Dendritic cell treated with granulocyte-macrophage colony-stimulating factor and Interleukin-4, amounts not matched to agents 40 ng/mL and 50 ng/mL, for 4 days (primary cell): ENCODE measurements around the gene RRP15.

Experiments
- H3K27ac Mint-ChIP-seq: one replicate; pipeline ENCODE4 v1.8.0; 2022; ENCODE audit warnings: mild to moderate bottlenecking, mixed read lengths
- H3K27me3 Mint-ChIP-seq: one replicate; pipeline ENCODE4 v1.8.0; 2022; ENCODE audit warnings: mild to moderate bottlenecking, mixed read lengths
- H3K36me3 Mint-ChIP-seq: one replicate; pipeline ENCODE4 v1.8.0; 2022; ENCODE audit warnings: low read depth, mixed read lengths
- H3K4me1 Mint-ChIP-seq: one replicate; pipeline ENCODE4 v1.8.0; 2022; ENCODE audit warnings: low read depth, mixed read lengths
- H3K4me3 Mint-ChIP-seq: one replicate; pipeline ENCODE4 v1.8.0; 2022; ENCODE audit warnings: mild to moderate bottlenecking, moderate library complexity, mixed read lengths
- H3K9me3 Mint-ChIP-seq: one replicate; pipeline ENCODE4 v1.8.0; 2022; ENCODE audit warnings: mixed read lengths
- intact Hi-C: fragments of 100-400 bp; cut with micrococcal nuclease; formaldehyde crosslinking; loops from one replicate; pipeline ENCODE4 v1.15.0; 2022

The RRP15 gene

GRCh38 chr1:218273762-218274479, 11.2 kb upstream of the RRP15 start:
- H3K27ac Mint-ChIP-seq, result no peak overlapping the region
- H3K4me1 Mint-ChIP-seq, result no peaks in the 10 kb centered on the region
- H3K36me3 Mint-ChIP-seq, result no peaks in the 10 kb centered on the region
- intact Hi-C loops, result no loop called here
- no peaks in the 10 kb centered on the region for H3K9me3 Mint-ChIP-seq
- peaks cover 2% of the 10 kb centered on the region for H3K27me3 Mint-ChIP-seq
- no peak overlapping the region for H3K4me3 Mint-ChIP-seq

- peaks cover 2% of the 10 kb centered on the region for H3K27me3 Mint-ChIP-seq
- intact Hi-C loops, result no loop called here
Measured at GRCh38 chr1:218274511-218274910, 10.6 kb upstream of the RRP15 start.

GRCh38 chr1:218275823-218276222, 9.3 kb upstream of the RRP15 start:
- peaks cover 2% of the 10 kb centered on the region for H3K27me3 Mint-ChIP-seq
- no peaks in the 10 kb centered on the region for H3K9me3 Mint-ChIP-seq
- no peaks in the 10 kb centered on the region for H3K36me3 Mint-ChIP-seq
- no peak overlapping the region for H3K4me3 Mint-ChIP-seq
- intact Hi-C loops, result no loop called here
- H3K27ac Mint-ChIP-seq, result no peak overlapping the region
- H3K4me1 Mint-ChIP-seq, result no peaks in the 10 kb centered on the region

More at GRCh38 chr1:218274511-218274910, 10.6 kb upstream of the RRP15 start:
- no peak overlapping the region for H3K27ac Mint-ChIP-seq
- H3K4me1 Mint-ChIP-seq, result no peaks in the 10 kb centered on the region
- no peaks in the 10 kb centered on the region for H3K36me3 Mint-ChIP-seq
- no peak overlapping the region for H3K4me3 Mint-ChIP-seq
- no peaks in the 10 kb centered on the region for H3K9me3 Mint-ChIP-seq

- H3K27ac Mint-ChIP-seq, result no peak overlapping the region
- H3K4me1 Mint-ChIP-seq, result peaks cover 16% of the 10 kb centered on the region
- peaks cover 15% of the 10 kb centered on the region for H3K36me3 Mint-ChIP-seq
- no peak overlapping the region for H3K4me3 Mint-ChIP-seq
- intact Hi-C loops, result loop anchor here (10.0 kb wide), 1 partner anchor 646 kb away; the partner anchor contains the start of genes GPATCH2 and SPATA17
- H3K9me3 Mint-ChIP-seq, result no peaks in the 10 kb centered on the region
- peaks cover 12% of the 10 kb centered on the region for H3K27me3 Mint-ChIP-seq
Measured at GRCh38 chr1:218281285-218281684, 3.8 kb upstream of the RRP15 start.

- no peaks in the 10 kb centered on the region for H3K9me3 Mint-ChIP-seq
- peak overlapping the region; percentile 85 for H3K27ac Mint-ChIP-seq
- H3K27me3 Mint-ChIP-seq, result peaks cover 10% of the 10 kb centered on the region
- H3K36me3 Mint-ChIP-seq, result peaks cover 15% of the 10 kb centered on the region
- intact Hi-C loops, result loop anchor here (10.0 kb wide), 1 partner anchor 650 kb away; the partner anchor contains the start of genes GPATCH2 and SPATA17
- H3K4me1 Mint-ChIP-seq, result peaks cover 22% of the 10 kb centered on the region
- H3K4me3 Mint-ChIP-seq, result peak overlapping the region; percentile 86
Measured at GRCh38 chr1:218284377-218284916, 646 bp upstream of the RRP15 start.

- H3K27me3 Mint-ChIP-seq, result no peaks in the 10 kb centered on the region
- peaks cover 9% of the 10 kb centered on the region for H3K36me3 Mint-ChIP-seq
- no peaks in the 10 kb centered on the region for H3K4me1 Mint-ChIP-seq
- intact Hi-C loops, result no loop called here
- no peak overlapping the region for H3K27ac Mint-ChIP-seq
- no peaks in the 10 kb centered on the region for H3K9me3 Mint-ChIP-seq
- no peak overlapping the region for H3K4me3 Mint-ChIP-seq
Measured at GRCh38 chr1:218292515-218292914, 7.4 kb downstream of the RRP15 start.

GRCh38 chr1:218294546-218294945, 9.5 kb downstream of the RRP15 start:
- peaks cover 9% of the 10 kb centered on the region for H3K36me3 Mint-ChIP-seq
- no peaks in the 10 kb centered on the region for H3K9me3 Mint-ChIP-seq
- no peak overlapping the region for H3K27ac Mint-ChIP-seq
- no peaks in the 10 kb centered on the region for H3K4me1 Mint-ChIP-seq
- H3K4me3 Mint-ChIP-seq, result no peak overlapping the region
- intact Hi-C loops, result no loop called here
- no peaks in the 10 kb centered on the region for H3K27me3 Mint-ChIP-seq

GRCh38 chr1:218296162-218296561, 11.1 kb downstream of the RRP15 start:
- no peak overlapping the region for H3K27ac Mint-ChIP-seq
- H3K4me3 Mint-ChIP-seq, result no peak overlapping the region
- intact Hi-C loops, result no loop called here
- H3K27me3 Mint-ChIP-seq, result no peaks in the 10 kb centered on the region
- H3K4me1 Mint-ChIP-seq, result no peaks in the 10 kb centered on the region
- peaks cover 9% of the 10 kb centered on the region for H3K36me3 Mint-ChIP-seq
- H3K9me3 Mint-ChIP-seq, result no peaks in the 10 kb centered on the region

- no peak overlapping the region for H3K27ac Mint-ChIP-seq
- H3K9me3 Mint-ChIP-seq, result no peaks in the 10 kb centered on the region
- no peaks in the 10 kb centered on the region for H3K4me1 Mint-ChIP-seq
- H3K36me3 Mint-ChIP-seq, result peaks cover 17% of the 10 kb centered on the region
- H3K27me3 Mint-ChIP-seq, result no peaks in the 10 kb centered on the region
- H3K4me3 Mint-ChIP-seq, result no peak overlapping the region
- intact Hi-C loops, result no loop called here
Measured at GRCh38 chr1:218297461-218297860, 12.4 kb downstream of the RRP15 start.

- Mint-ChIP-seq H3K27me3 (no peaks in the 10 kb centered on the region), H3K4me3 (no peak overlapping the region), H3K27ac (no peak overlapping the region), H3K36me3 (peaks cover 18% of the 10 kb centered on the region), H3K4me1 (no peaks in the 10 kb centered on the region), H3K9me3 (no peaks in the 10 kb centered on the region)
- intact Hi-C loops, result no loop called here
Measured at GRCh38 chr1:218297867-218298266, 12.8 kb downstream of the RRP15 start.

- intact Hi-C loops, result no loop called here
- Mint-ChIP-seq H3K4me1 (no peaks in the 10 kb centered on the region), H3K27ac (no peak overlapping the region), H3K36me3 (peaks cover 18% of the 10 kb centered on the region), H3K4me3 (no peak overlapping the region), H3K9me3 (no peaks in the 10 kb centered on the region), H3K27me3 (no peaks in the 10 kb centered on the region)
Measured at GRCh38 chr1:218298398-218298797, 13.3 kb downstream of the RRP15 start.

GRCh38 chr1:218299416-218299815, 14.3 kb downstream of the RRP15 start:
- intact Hi-C loops, result no loop called here
- no peaks in the 10 kb centered on the region for H3K27me3 Mint-ChIP-seq
- peaks cover 18% of the 10 kb centered on the region for H3K36me3 Mint-ChIP-seq
- H3K4me3 Mint-ChIP-seq, result no peak overlapping the region
- no peaks in the 10 kb centered on the region for H3K4me1 Mint-ChIP-seq
- H3K27ac Mint-ChIP-seq, result no peak overlapping the region
- H3K9me3 Mint-ChIP-seq, result no peaks in the 10 kb centered on the region

- no peak overlapping the region for H3K4me3 Mint-ChIP-seq
Measured at GRCh38 chr1:218301217-218301616, 16.1 kb downstream of the RRP15 start.

GRCh38 chr1:218302155-218302554, 17.1 kb downstream of the RRP15 start:
- intact Hi-C loops, result no loop called here
- no peaks in the 10 kb centered on the region for H3K9me3 Mint-ChIP-seq
- H3K27ac Mint-ChIP-seq, result no peak overlapping the region
- no peaks in the 10 kb centered on the region for H3K4me1 Mint-ChIP-seq
- H3K36me3 Mint-ChIP-seq, result peaks cover 25% of the 10 kb centered on the region
- no peak overlapping the region for H3K4me3 Mint-ChIP-seq
- H3K27me3 Mint-ChIP-seq, result no peaks in the 10 kb centered on the region

More at GRCh38 chr1:218301217-218301616, 16.1 kb downstream of the RRP15 start:
- Mint-ChIP-seq H3K27me3 (no peaks in the 10 kb centered on the region), H3K27ac (no peak overlapping the region), H3K9me3 (no peaks in the 10 kb centered on the region), H3K36me3 (peaks cover 32% of the 10 kb centered on the region), H3K4me1 (no peaks in the 10 kb centered on the region)
- intact Hi-C loops, result no loop called here
